CD4-positive, alpha-beta T cell treated with Interleukin-10 for 1 hour (primary cell): Measurements from ENCODE around the gene AADACL3.
"Not testable (repeated sequence)": the region's sequence is repeated elsewhere in the genome, so short reads cannot be mapped to it uniquely, and the experiment has no call there.

ENCODE experiments used
- DNase-seq: peaks from one replicate; pipeline ENCODE4 v3.0.0-alpha.2; 2020

AADACL3 gene

GRCh38 chr1:12715896-12716437 is at the start of gene AADACL3:
TSS of gene AADACL3 (plus strand) at chr1:12716110. CDS start at chr1:12716177, 67 bp downstream.
- no peak for DNase-seq

GRCh38 chr1:12666141-12666735 is 49.7 kb upstream of the AADACL3 start:
- DNase-seq, result no peak

- no peak for DNase-seq
Measured at GRCh38 chr1:12669529-12670068, 46.3 kb upstream of the AADACL3 start.

- DNase-seq, result no peak
Measured at GRCh38 chr1:12674358-12674757, 41.6 kb upstream of the AADACL3 start.

- DNase-seq, result not testable (repeated sequence)
Measured at GRCh38 chr1:12676122-12676521, 39.8 kb upstream of the AADACL3 start.

GRCh38 chr1:12677565-12677964 is 38.3 kb upstream of the AADACL3 start:
- no peak for DNase-seq

GRCh38 chr1:12678350-12678749 is 37.6 kb upstream of the AADACL3 start:
- no peak for DNase-seq

- no peak for DNase-seq
Measured at GRCh38 chr1:12678820-12679219, 37.1 kb upstream of the AADACL3 start.

- no peak for DNase-seq
Measured at GRCh38 chr1:12690156-12690555, 25.8 kb upstream of the AADACL3 start.

GRCh38 chr1:12692967-12693782 is 22.7 kb upstream of the AADACL3 start:
- DNase-seq, result no peak

GRCh38 chr1:12696658-12697057 is 19.3 kb upstream of the AADACL3 start:
- DNase-seq, result no peak

- no peak for DNase-seq
Measured at GRCh38 chr1:12697397-12697796, 18.5 kb upstream of the AADACL3 start.

- no peak for DNase-seq
Measured at GRCh38 chr1:12703821-12704451, 12.0 kb upstream of the AADACL3 start.

- DNase-seq, result no peak
Measured at GRCh38 chr1:12706061-12706460, 9.8 kb upstream of the AADACL3 start.

- DNase-seq, result no peak
Measured at GRCh38 chr1:12708396-12709090, 7.4 kb upstream of the AADACL3 start.

GRCh38 chr1:12709091-12709491 is 6.8 kb upstream of the AADACL3 start:
- DNase-seq, result no peak

GRCh38 chr1:12709696-12710095 is 6.2 kb upstream of the AADACL3 start:
- no peak for DNase-seq

- DNase-seq, result no peak
Measured at GRCh38 chr1:12711536-12711935, 4.4 kb upstream of the AADACL3 start.

GRCh38 chr1:12712076-12712475 is 3.8 kb upstream of the AADACL3 start:
- DNase-seq, result no peak

- DNase-seq, result no peak
Measured at GRCh38 chr1:12712929-12713328, 3.0 kb upstream of the AADACL3 start.

- DNase-seq, result not testable (repeated sequence)
Measured at GRCh38 chr1:12713651-12714050, 2.3 kb upstream of the AADACL3 start.

GRCh38 chr1:12714710-12715475 is 1.0 kb upstream of the AADACL3 start:
- DNase-seq, result no peak
